ENCODE results near the gene TTC23L.

DNA sequence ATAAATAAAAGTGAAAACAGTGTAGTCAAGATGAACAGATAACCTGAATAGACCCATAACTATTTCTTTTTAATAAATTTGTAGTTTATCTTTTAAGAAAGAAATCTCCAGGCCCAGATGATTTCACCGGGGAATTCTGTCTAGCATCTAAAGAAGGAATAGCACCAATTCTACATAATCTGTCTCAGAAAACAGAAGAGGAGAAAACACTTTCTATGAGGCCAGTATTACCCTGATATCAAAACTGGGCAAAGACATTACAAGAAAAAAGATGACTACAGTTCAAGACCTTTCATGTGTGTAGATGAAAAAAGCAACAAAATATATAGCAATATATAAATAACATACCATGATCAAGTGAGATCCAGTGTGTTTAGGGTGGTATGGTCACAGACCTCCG, 31.4 kb downstream of the TTC23L start:
- TF ChIP-seq, protein P1, sequence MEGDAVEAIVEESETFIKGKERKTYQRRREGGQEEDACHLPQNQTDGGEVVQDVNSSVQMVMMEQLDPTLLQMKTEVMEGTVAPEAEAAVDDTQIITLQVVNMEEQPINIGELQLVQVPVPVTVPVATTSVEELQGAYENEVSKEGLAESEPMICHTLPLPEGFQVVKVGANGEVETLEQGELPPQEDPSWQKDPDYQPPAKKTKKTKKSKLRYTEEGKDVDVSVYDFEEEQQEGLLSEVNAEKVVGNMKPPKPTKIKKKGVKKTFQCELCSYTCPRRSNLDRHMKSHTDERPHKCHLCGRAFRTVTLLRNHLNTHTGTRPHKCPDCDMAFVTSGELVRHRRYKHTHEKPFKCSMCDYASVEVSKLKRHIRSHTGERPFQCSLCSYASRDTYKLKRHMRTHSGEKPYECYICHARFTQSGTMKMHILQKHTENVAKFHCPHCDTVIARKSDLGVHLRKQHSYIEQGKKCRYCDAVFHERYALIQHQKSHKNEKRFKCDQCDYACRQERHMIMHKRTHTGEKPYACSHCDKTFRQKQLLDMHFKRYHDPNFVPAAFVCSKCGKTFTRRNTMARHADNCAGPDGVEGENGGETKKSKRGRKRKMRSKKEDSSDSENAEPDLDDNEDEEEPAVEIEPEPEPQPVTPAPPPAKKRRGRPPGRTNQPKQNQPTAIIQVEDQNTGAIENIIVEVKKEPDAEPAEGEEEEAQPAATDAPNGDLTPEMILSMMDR (IDR thresholded peaks at IDR 0.05), result no peak
- no peak for TF ChIP-seq POLR2A (IDR thresholded peaks at IDR 0.05)

Data from lower leg skin (tissue), 3 donors.